Measurements from ENCODE around the gene ANGPTL3.
"Not testable (repeated sequence)": the region's sequence is repeated elsewhere in the genome, so short reads cannot be mapped to it uniquely, and the experiment has no call there.

ANGPTL3 gene, protein sequence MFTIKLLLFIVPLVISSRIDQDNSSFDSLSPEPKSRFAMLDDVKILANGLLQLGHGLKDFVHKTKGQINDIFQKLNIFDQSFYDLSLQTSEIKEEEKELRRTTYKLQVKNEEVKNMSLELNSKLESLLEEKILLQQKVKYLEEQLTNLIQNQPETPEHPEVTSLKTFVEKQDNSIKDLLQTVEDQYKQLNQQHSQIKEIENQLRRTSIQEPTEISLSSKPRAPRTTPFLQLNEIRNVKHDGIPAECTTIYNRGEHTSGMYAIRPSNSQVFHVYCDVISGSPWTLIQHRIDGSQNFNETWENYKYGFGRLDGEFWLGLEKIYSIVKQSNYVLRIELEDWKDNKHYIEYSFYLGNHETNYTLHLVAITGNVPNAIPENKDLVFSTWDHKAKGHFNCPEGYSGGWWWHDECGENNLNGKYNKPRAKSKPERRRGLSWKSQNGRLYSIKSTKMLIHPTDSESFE

DNA sequence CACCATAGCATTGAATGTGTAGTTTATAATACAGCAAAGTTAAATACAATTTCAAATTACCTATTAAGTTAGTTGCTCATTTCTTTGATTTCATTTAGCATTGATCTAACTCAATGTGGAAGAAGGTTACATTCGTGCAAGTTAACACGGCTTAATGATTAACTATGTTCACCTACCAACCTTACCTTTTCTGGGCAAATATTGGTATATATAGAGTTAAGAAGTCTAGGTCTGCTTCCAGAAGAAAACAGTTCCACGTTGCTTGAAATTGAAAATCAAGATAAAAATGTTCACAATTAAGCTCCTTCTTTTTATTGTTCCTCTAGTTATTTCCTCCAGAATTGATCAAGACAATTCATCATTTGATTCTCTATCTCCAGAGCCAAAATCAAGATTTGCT is at the start of gene ANGPTL3:
TSS of gene ANGPTL3 (plus strand) at position 240 of the 400 bp plus-strand sequence. CDS start at position 287, 47 bp downstream.
- no peak for DNase-seq (ENCODE audit: low read depth, low spot score)

DNA sequence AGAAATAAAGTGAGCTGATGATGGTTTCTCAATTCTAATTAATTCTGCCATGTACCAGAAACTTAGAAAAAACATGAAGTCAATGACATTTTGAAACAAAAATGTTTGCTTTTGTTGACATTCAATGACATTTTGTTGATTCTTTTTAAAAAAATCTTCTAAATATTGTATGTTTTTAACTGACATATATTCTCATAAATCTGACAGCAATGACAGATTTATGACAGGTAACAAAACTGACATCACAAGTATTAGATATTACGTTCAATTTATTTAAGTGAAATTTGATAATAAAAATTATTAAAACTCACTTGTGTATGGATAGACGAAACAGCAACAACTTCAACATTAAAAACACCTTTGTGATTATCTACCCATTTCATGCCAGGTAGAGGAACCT is 36.0 kb upstream of the ANGPTL3 start:
- DNase-seq (ENCODE audit: low read depth, low spot score): no peak

DNA sequence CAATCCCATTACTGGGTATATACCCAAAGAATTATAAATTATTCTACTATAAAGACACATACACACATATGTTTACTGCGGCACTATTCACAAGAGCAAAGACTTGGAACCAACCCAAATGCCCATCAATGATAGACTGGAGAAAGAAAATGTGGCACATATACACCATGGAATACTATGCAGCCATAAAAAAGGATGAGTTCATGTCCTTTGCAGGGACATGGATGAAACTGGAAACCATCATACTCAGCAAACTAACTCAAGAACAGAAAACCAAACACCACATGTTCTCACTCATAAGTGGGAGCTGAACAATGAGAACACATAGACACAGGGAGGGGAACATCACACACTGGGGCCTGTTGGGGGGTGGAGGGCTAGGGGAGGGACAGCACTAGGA is 30.1 kb upstream of the ANGPTL3 start:
- DNase-seq (ENCODE audit: low read depth, low spot score): not testable (repeated sequence)

DNA sequence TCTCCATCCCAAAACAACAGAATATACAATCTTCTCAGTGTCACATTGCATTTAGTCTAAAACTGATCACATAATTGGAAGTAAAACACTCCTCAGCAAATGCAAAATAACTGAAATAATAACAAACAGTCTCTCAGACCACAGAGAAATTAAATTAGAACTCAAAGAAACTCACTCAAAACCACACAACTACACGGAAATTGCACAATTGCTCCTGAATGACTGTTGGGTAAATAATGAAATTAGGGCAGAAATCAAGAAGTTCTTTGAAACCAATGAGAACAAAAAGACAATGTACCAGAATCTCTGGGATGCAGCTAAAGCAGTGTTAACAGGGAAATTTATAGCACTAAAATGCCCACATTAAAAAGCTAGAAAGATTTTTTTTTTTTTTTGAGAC is 29.4 kb upstream of the ANGPTL3 start:
- not testable (repeated sequence) for DNase-seq (ENCODE audit: low read depth, low spot score)

DNA sequence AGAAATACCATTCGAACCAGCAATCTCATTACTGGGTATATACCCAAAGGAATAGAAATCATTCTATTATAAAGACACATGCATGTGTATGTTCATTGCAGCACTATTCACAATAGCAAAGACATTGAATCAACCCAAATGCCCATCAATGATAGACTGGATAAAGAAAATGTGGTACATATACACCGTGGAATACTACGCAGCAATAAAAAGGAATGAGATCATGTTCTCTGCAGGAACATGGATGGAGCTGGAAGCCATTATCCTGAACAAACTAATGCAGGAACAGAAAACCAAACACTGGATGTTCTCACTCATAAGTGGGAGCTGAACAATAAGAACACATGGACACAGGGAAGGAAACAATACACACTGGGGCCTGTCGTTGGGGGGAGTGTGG is 25.8 kb upstream of the ANGPTL3 start:
- DNase-seq (ENCODE audit: low read depth, low spot score): not testable (repeated sequence)

DNA sequence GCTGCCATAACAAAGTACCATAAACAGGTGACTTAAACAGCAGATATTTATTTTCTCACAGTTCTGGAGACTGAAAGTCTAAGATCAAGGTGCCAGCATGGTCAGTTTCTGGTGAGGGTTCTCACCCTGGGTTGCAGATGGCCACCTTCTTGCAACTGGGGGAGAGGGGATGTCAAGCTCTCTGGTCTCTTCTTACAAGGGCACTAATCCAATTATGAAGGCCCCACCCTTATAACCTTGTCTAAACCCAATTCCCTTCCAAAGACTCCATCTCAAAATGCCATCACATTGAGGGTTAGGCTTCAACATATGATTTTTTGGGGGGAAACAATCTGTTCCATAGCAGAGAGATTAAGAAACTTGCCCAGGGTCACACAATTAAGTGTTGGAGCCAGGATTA is 24.8 kb upstream of the ANGPTL3 start:
- DNase-seq (ENCODE audit: low read depth, low spot score): no peak

DNA sequence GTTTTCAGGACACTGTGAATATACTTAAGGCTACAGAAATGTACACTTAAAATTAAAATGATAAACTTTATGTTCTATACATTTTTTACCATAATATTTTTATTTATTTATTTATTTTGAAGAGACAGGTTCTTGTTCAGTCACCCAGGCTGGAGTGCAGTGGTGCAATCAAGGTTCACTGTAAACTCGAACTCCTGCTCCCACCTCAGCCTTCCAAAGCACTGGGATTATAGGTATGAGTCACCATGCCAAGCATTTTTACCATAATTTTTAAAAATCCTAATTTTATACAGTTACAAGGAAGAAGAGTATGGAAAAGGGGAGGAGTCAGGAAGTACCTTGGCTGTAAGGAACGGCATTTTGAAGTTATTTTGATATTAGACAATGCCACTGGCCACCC is 23.6 kb upstream of the ANGPTL3 start:
- DNase-seq (ENCODE audit: low read depth, low spot score): no peak

DNA sequence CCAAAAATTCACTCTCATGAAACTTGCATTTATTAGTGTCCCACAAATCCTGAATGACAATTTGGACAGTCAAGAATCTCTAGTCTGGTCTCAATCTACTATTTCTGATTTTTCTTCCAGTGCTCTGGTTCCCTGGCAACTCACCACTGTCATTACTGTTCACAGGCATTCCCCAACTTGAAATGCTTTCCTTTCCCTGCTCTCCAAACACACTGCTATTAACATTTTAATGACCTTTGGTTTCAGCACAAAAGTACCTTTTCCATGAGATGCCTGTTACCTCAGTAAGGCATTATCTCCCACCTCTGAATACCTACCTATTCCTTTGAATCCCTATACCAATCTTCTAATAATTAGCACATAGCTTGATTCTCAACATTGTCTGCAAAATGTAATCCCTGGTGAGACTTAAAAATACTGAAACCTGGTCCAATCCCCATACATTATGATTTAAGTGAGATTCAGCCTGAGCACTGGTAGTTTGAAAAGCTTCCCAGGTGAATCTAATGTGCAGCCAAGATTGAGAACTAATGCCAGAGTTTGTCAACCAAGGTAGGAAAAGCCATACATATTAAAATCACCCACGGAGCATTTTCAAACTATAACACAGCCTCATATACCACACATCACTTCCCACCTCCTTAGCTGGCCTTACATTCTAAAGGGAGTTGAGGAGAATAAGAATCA is 11.7 kb upstream of the ANGPTL3 start:
- DNase-seq (ENCODE audit: low read depth, low spot score): no peak

DNA sequence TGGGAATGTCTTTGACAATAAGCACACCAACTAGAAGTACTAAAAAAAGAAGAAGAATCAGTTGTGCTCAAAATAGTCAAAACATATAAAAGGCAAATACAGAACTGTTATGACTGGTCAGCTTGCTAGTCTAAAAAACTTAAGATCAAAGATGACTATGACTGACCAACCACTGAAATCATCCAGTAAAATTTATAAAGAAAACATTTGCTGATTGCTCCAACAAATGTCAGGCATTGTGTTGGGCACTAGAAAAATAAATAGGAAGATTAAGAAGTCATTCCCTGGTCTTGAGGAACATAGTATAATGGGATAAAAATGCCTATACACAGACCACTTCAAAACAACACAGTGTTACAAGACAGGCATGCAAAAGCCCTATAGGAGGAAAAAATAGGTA is 9.3 kb upstream of the ANGPTL3 start:
- no peak for DNase-seq (ENCODE audit: low read depth, low spot score)

DNA sequence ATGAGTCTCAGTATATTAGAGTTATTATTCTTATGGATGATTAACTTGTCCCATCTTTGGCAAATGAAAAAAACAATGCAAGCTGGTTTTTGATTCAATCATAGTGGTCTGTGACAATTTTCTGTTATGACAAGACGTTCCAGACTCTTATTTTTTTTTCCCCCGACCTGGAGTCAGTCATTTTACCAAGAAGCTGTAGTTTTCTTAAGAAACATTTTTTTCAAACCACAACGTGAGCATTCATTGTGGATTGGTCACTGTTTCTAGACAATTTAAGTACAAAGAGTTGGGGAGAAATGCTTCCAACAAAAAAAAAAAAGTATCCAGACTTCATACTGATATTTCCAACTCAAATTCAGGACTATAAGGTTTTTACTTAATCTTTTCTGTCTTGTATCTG is 8.0 kb upstream of the ANGPTL3 start:
- DNase-seq (ENCODE audit: low read depth, low spot score): no peak

DNA sequence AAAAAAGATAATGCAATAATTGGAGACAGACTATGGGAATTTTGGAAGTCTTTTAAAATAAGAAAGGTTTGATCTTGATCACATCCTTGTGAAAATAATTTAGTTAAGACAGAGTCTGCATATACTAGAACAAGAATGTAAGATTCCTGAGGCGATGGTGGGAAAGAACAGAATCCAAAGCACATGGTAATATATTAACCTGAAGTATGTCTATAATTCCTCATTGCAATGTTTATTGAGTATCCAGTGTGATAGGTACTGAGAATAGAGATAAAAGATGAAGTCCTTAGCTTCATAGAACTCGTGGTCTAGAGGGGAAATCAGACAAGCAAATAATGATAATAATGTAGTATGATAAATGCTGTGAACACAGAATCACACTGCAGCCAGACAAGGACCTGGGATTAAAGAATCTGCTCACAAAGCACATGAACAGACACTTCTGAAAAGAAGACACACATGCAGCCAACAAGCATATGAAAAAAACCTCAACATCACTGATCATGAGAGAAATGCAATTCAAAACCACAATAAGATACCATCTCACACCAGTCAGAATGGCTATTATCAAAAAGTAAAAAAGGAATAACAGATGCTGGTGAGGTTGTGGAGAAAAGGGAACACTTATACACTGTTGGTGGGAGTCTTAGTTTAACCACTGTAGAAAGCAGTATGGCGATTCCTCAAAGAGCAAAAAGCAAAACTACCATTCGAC is 6.9 kb upstream of the ANGPTL3 start:
- DNase-seq (ENCODE audit: low read depth, low spot score): no peak

DNA sequence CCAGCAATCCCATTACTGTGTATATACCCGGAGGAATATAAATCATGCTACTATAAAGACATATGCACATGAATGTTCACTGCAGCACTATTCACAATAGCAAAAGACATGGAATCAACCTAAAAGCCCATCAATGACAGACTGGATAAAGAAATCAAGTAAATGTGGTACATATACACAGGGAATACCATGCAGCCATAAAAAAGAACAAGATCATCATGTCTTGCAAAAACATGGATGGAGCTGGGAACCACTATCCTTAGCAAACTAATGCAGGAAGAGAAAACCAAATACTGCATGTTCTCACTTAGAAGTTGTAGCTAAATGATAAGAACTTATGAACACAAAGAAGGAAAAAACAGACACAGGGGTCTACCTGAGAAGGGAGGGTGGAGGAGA is 6.4 kb upstream of the ANGPTL3 start:
- no peak for DNase-seq (ENCODE audit: low read depth, low spot score)

DNA sequence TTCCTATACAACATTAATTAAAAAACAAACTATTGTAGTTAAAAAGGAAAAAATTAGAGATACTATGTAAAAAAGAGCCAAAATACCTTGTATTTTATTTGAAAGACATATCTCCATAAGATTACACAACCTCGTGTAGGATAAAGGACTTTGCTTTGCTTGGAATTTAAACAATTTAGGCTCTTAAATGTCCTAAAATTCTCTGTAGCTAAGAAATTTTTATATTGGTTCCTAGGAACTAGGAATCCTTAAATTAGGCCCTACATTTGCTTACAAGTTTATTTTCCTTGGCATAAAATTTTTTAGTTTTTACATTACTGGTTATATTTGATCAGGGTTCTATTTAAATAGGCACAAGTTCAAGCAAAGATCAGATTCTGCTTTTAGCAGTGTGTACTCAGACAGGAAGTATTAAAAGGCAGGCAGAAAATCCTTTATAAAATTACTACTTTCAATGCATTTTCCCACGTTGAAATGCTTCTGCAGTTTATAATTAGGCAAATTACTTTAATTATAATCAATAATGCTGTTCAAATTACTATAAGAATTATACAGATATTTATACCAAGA is 3.4 kb upstream of the ANGPTL3 start:
- no peak for DNase-seq (ENCODE audit: low read depth, low spot score)

DNA sequence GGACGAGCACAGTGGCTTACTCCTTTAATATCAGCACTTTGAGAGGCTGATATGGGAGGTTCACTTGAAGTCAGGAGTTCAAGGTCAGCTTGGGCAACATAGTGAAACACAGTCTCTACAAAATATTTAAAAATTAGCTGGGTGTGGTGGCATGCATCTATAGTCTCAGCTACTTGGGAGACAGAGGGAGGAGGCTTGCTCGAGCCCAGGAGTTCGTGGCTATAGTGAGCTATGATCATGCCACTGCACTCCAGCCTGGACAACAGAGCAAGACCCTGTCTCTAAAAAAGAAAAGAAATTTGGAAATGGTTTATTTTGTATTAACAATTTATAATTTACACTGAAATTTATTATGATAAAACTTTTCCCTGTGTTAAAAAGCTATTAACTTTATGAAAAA is 1.7 kb upstream of the ANGPTL3 start:
- DNase-seq (ENCODE audit: low read depth, low spot score): no peak

DNA sequence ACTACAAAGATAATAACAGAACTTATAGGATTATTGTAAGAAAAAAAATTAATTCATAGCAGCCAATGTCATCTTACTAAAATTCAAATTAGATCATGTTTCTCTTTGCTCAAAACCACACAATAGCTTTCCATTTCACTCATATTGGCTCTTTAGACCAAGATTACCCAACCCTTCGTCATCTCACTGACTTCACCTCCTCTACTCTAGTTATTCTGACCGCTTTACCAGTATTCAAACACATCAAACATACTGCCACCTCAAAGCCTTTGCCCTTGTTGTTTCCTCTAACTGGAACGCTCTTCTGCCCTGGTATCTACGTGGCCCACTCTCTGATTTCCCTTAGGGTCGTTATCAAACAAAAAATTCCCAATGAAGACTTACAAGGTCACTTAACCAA is 1.7 kb downstream of the ANGPTL3 start:
- DNase-seq (ENCODE audit: low read depth, low spot score): no peak

DNA sequence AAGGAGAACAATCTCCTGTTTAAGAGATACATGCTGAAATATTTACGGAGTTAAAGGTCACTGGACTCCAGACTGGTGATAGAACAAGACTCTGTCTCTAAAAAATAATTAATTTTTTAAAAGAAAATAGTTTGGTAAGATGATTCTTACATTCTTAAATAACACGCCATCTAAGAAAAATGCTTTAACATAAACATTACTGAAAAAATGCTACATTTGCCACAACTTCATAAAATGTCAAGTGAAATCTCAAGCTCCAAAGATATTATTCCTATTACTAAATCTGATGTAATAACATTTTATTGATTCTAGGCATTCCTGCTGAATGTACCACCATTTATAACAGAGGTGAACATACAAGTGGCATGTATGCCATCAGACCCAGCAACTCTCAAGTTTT is 4.1 kb downstream of the ANGPTL3 start:
- DNase-seq (ENCODE audit: low read depth, low spot score): no peak

DNA sequence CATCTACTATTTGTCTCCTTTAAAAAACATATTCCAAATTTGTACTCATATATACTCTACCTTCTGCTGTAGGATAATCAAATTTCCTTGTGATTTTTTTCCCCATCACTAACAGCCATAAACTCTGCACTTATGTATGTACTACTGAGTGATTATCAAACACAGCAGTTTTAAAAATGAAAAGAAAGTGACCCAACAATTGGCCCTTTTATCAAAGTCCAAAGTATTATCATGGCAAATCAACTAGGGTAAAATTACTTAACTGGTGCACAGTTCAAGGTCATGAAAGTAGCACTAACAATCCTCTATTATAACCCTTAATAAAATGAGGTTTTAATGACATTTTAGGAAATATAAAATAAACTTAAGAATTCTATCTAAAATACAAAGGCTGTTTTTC is 11.6 kb downstream of the ANGPTL3 start:
- no peak for DNase-seq (ENCODE audit: low read depth, low spot score)

DNA sequence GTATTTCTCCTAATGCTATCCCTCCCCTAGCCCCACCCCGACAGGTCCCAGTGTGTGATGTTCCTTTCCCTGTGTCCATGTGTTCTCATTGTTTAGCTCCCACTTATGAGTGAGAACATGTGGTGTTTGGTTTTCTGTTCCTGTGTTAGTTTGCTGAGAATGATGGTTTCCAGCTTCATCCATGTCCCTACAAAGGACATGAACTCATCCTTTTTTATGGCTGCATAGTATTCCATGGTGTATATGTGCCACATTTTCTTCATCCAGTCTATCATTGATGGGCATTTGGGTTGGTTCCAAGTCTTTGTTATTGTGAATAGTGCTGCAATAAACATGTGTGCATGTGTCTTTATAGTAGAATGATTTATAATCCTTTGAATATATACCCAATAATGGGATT is 13.3 kb downstream of the ANGPTL3 start:
- not testable (repeated sequence) for DNase-seq (ENCODE audit: low read depth, low spot score)

DNA sequence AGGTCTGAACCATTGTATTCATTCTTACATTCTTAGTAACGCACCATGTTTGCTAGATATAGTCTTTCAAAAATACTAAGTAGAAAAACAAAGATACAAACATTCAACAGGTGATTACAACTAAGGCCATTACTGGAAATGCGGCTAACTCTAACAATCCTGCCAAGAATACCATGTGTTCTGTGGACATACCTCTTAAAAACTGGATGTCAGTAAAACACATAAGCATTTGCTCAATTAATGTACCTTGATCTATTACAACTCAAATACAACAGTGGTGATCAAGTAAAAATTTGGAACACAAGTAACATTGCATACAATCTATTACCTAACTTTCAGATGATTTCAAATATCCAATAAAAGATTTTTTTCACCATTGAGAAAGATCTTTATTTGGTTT is 15.4 kb downstream of the ANGPTL3 start:
- no peak for DNase-seq (ENCODE audit: low read depth, low spot score)

DNA sequence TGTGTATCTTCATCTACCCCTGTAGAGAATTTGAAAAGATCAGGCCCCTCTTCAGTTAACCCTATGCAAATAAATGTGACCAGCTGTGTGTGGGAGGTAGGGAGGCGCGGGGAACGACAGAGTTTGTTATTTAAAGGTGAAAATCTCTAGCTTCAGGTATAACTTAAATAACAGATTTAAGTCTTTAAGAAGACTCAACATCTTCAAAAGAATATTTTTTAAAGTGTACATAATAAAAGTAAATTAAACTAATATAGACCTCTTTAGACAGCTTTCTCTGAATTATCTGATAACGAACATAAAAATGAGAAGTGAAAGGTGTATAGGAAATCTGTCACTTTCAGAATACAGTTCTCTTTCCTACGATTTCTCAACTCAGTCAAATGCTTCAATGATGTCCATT is 16.0 kb downstream of the ANGPTL3 start:
- DNase-seq (ENCODE audit: low read depth, low spot score): no peak

DNA sequence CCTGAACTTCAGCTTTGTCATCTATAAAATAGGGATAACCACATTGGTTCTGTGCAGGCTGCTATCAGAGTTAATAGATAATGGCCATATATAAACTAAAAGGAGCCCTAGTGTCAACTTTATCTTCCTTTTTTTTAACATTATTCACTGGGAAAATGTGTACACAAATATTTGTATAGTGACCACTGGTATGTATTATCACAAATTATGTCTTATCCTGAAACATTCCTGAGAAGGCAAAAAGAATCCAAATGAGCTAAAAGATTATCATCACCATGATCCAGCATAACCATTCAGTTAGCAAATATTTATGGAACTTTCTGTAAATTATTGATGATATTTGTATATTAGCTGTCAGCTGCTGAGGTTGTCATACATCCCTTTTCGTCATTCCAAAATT is 16.6 kb downstream of the ANGPTL3 start:
- DNase-seq (ENCODE audit: low read depth, low spot score): no peak

DNA sequence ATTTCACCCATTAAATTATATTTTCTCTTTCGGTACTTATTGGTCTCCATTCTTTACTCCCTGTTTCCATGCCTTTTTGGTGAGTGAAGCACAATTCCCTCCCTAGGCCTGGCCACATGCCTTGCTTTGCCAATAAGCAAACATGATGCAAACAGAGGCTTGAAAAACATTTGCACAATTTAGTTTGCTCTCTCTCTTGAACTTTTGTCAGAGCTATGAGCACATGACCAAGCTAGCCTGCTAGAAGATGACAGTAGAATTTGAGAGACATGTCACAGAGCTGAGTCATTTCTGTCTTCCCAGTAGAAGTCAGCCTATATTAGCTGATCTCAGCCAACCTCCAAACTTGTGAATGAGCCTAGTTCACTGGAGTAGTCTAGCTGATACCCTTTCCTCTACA is 24.6 kb downstream of the ANGPTL3 start:
- DNase-seq (ENCODE audit: low read depth, low spot score): no peak

Data from ELF-1 (cell line).